HG02588 (cell line): ENCODE data around the gene TNRC6A.
"Not testable (repeated sequence)": the region's sequence is repeated elsewhere in the genome, so short reads cannot be mapped to it uniquely, and the experiment has no call there.

Source experiments
- ATAC-seq: cut with Tn5 transposase; IDR thresholded peaks from one replicate; pipeline ENCODE4 v1.9.1; 2021; ENCODE audit warnings: mild to moderate bottlenecking, moderate library complexity; ENCODE audit not compliant: unreplicated experiment

TNRC6A gene

DNA sequence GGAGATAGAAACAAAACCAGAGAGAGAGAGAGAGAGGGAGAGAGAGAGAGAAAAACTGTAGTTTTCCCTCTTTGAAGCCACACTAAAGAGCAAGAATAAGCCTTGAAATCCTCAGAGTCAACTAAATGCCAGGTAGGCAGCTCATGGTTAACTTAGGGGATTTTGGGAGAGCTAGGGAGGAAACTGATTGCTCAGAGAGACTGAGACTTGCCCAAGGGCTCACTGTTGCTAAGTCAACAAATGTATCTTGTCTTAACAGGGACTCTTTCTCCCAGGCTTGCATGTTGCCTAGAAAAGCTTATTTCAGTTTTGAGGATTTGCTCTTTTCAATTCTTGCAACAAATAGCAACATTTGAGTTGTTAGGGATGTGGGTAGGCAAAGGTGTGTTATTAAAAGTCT, 111.8 kb downstream of the TNRC6A start:
- no peak for ATAC-seq

- ATAC-seq, result no peak
These were observed 114.9 kb downstream of the TNRC6A start for GRCh38 chr16:24844101-24845030.

DNA sequence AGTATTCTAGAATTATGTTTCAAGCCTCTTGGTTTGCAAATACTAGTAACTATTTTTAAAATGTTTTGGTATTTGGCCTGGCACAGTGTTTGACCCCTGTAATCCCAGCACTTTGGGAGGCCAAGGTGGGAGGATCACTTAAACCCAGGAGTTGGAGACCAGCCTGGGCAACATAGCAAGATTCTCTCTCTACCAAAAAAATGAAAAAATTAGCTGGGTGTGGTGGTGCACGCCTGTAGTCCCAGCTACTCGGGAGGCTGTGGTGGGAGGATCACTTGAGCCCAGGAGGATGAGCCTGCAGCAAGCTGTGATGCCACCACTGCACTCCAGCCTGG, 115.5 kb downstream of the TNRC6A start:
- not testable (repeated sequence) for ATAC-seq

- no peak for ATAC-seq
These were observed 116.5 kb downstream of the TNRC6A start, which contains the start of gene SLC5A11 for GRCh38 chr16:24845726-24846547. Gene SLC5A11, plus strand, starts transcription at chr16:24845963. Its CDS starts 12,681 bp downstream, at chr16:24858644.

DNA sequence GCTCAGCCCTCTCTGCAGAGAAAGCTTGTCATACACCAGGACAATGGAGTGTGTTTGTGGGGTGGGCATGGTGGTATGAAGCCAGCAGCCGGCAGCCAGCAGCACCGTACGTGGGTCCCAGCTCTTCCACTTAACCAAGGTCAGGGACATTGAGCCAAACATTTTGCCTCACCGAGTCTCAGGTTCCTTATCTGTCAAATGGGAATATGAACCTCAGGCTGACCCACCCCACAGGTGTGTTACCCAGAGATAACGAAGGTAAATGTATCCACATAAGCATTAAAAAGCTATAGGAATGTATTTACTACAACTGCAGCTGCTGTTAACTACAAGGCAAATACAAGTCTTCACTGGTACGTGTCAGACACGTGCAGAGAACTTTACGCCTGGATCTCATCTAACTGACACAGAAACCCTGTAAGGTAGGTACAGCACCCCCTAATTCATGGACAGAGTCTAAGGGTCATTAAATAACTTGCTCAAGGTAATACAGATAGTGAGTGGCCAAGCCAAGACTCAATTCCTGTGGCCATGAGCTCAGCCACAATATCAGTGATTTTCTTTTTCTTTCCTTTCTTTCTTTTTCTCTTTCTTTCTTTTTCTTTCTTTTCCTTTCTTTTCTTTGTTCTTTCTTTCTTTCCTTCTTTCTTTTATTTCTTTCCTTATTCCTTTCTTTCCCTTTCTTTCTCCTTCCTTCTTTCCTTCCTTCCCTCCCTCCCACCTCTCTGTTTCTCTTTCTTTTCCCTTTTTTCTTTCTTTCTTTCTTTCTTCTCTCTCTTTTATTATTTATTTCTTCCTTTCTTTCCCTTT, 117.3 kb downstream of the TNRC6A start:
- no peak for ATAC-seq

- ATAC-seq, result no peak
These were observed 117.9 kb downstream of the TNRC6A start for GRCh38 chr16:24847358-24847664.

DNA sequence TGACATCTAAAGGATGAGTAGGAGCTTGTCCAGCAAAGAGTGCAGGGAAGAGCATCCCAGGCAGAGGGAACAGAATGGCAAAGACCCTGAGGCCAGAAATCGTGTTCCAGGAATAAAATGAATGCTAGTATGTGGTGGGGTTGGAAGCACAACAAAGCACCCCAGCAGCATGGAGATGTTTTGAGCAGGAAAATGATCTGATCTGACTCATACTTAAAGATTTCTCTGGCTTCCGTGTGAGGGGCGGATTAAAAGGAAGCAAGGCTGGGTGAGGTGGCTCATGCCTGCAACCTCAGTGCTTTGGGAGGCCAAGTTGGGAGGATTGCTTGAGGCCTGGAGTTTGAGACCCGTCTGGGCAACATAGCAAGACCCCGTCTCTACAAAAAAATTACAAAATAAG, 118.6 kb downstream of the TNRC6A start:
- ATAC-seq, result no peak

DNA sequence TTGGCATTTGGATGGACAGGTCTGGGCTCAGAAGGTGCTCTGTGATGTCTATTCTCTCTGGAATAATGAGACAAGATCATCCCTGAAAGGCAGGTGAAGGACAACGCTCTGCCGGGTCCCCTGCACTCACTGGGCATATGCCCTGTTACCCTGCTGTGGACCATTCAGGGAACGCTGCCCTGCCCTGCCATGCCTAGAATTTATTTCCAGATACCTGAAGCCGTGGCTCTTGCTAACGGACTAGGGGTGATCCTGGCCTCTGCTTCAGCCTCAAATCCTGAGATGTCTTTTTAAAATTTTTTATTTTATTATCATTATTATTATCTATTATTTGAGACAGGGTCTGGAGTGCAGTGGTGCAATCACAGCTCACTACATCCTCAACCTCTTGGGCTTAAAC, 120.2 kb downstream of the TNRC6A start:
- ATAC-seq, result no peak

GRCh38 chr16:24850289-24850938, 121.0 kb downstream of the TNRC6A start:
- ATAC-seq, result no peak

- ATAC-seq, result no peak
These were observed 122.2 kb downstream of the TNRC6A start for GRCh38 chr16:24851700-24852099.

- no peak for ATAC-seq
These were observed 122.8 kb downstream of the TNRC6A start for GRCh38 chr16:24852281-24852721.

DNA sequence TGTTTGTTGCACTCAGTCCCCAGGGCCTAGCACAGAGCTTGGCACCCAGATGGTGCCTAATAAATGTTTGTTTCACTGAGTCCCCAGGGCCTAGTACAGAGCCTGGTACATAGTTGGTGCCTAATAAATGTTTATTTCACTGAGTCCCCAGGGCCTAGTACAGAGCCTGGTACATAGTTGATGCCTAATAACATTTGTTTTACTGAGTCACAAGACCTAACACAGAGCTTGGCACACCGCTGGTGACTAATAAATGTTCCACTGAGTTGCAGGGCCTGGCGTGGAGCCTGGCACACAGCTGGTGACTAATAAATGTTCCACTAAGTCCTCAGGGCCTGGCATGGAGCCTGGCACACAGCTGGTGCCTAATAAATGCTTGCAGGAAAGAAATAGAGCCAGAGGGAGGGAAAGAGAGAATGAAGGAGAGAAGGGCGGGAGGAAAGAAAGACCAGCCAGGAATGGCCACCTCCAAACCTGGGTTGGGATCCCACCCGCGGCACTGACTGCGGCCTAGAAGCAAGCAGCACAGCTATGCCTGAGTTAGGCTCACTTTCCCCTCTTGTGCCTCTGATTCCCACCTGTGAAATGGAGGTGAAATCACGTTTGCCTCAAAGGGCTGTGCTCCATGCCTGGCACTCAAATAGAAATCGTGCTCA, 123.8 kb downstream of the TNRC6A start:
- ATAC-seq, result no peak

GRCh38 chr16:24853830-24854229, 124.4 kb downstream of the TNRC6A start:
- ATAC-seq, result no peak

DNA sequence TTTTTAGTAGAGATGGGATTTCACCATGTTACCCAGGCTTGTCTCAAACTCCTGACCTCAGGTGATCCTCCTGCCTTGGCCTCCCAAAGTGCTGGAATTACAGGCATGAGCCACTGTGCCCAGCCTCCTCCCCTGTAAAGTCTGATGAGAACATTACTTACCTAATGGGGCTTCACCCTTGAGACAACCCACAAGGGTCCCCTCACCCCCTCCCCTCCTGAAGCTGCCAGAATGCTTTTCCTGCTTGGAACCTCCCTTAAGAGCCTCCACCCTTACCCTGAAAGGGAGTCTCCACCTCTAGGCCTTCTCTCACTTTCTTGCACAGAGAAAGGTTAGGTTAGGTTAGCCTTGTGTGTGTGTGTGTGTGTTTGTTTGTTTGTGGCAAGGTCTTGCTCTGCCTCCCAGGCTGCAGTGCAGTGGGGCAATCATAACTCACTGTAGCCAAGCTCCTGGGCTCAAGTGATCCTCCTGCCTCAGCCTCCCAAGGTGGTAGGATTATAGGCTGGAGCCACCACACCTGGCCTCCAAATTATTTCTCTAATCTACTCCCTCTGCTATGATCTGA, 125.2 kb downstream of the TNRC6A start:
- ATAC-seq, result no peak

- no peak for ATAC-seq
These were observed 126.2 kb downstream of the TNRC6A start for GRCh38 chr16:24855678-24856077.

DNA sequence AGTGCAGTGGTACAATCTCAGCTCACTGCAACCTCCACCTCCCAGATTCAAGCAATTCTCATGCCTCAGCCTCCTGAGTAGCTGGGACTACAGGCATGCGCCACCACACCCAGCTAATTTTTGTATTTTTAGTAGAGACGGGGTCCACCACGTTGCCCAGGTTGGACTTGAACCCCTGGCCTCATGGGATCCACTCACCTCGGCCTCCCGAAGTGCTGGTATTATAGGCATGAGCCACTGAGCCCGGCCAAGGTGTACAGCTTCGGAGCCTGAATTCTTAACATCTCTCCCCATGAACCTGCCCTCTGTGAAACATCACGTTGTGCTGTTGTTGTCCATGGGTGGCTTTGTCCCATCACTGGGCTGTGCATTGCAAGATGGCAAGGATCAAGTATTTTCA, 127.4 kb downstream of the TNRC6A start:
- not testable (repeated sequence) for ATAC-seq

- ATAC-seq, result no peak
These were observed 129.0 kb downstream of the TNRC6A start for GRCh38 chr16:24858219-24859041.

DNA sequence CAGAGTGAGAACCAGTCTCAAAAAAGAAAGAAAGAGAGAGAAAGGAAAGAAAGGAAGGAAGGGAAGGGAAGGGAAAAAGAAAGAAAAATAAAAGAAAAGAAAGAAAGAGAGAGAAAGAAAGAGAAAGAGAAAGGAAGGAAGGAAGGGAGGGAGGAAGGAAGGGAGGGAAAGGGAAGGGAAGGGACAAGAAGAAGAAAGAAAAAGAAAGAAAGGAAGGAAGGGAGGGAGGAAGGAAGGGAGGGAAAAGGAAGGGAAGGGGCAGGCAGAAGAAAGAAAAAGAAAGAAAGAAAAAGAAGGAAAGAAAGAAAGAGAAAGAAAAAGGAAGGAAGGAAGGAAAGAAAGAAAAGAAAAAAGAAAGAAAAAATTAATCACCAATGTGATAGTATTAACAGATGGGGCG, 132.0 kb downstream of the TNRC6A start:
- no peak for ATAC-seq
